DMS 273 treated with DMSO at 0.1 percent for 48 hours (cell line): ENCODE data around the gene NPAS1.

Experiments used
- DNase-seq: peaks from one replicate; lab custom pipeline; 2025; lab: John Stamatoyannopoulos, UW

Gene NPAS1

GRCh38 chr19:47019431-47020041, at the start of gene NPAS1:
NPAS1 (plus strand) TSS chr19:47019837; CDS start chr19:47021048, 1,211 bp downstream.
- no peak for DNase-seq

DNA sequence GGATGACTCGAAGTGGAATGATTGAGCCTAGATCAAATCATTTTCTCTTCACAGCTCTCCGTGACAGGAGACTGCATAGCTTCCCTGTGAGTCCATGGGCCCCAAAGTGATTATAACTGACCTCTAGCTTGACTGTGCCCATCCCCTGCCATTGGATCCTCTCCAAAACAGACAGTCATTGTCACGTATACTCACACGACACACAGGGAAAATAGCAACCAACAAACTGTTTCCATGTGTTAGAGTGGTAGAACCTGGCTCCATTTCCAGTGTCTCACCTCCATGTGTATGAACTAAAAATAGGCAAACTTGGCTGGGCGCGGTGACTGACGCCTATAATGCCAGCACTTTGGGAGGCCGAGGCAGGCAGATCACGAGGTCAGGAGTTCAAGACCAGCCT, 48.8 kb upstream of the NPAS1 start:
- no peak for DNase-seq

- DNase-seq = no peak
Observed at GRCh38 chr19:46972311-46972710, 47.3 kb upstream of the NPAS1 start.

DNA sequence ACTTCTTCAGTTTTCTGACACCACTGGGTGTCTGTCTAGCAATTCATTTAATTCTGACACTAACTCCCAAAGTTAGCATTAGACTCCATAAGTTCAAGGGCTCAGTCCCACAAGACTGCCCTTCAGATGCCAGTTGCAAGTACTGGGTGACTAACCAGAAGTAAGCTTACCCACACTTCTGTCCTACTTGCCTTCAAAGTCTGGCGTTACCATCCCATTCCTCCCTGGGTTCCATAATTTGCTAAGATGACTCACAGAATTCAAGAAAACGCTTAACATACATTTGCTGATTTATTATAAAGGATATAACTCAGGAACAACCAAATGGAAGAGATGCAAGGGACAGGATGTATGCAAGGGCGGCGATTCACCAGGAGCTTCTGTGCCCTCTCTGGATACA, 45.5 kb upstream of the NPAS1 start:
- DNase-seq = no peak

GRCh38 chr19:46975011-46975924, 44.4 kb upstream of the NPAS1 start:
- no peak for DNase-seq

- DNase-seq = no peak
Observed at GRCh38 chr19:46975925-46976782, 43.5 kb upstream of the NPAS1 start.

DNA sequence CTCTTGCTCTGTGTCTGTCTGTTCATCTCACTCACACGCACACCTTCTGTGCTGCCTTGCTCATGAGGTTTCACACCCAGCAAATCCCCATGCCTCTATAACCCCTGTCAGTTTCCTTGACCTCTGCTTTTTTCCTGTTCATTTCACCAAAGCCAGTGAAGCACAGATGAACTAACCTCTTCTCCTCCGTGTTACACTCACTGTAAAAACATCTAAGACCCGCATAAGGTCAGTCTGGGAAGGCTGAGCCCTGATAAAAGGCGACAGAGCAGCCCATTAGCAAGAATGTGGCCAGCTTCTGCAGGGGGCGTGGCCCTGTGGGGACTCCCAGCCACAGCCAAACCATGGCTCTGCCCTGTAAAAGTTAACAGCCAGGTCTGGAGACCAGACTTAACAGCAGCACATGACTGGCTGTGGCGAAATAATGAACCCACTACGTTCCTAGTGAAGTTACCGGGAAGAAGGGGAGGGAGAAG, 42.8 kb upstream of the NPAS1 start:
- DNase-seq = no peak

- DNase-seq = no peak
Observed at GRCh38 chr19:46977548-46977947, 42.1 kb upstream of the NPAS1 start.

GRCh38 chr19:46978171-46978869, 41.3 kb upstream of the NPAS1 start:
- no peak for DNase-seq

- peak; percentile 14 for DNase-seq
Observed at GRCh38 chr19:46979126-46980105, 40.2 kb upstream of the NPAS1 start.

GRCh38 chr19:46980761-46981160, 38.9 kb upstream of the NPAS1 start:
- no peak for DNase-seq

DNA sequence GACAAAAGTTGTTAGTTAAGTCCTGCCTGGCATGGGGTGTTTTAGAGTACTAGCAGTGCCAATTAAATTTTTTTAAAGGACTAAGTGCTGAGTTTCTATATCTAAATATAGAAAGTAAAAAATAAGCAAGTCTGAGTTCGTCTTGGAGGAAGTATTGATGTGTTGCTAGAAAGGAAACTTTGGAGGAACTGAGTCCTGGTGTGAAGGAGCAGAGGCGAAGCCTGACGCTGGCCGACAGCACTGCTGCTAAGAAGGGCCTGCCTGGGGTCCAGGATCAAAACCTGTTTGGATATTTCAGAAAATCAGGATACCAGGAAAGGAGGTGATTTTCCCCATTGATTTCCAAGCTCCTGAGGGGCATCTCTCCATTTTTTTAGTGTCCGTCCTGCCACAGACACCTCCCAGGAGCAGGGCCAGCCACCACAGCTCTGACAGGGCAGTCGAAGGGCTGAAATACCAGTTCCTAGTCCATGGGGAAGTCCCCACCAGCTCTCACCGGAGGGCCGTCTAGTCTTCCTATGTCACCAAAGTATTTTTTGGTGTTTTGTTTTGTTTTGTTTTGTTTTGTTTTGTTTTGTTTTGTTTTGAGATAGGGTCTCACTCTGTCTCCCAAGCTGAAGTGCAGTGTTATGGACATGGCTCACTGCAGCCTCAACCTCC, 38.2 kb upstream of the NPAS1 start:
- no peak for DNase-seq

DNA sequence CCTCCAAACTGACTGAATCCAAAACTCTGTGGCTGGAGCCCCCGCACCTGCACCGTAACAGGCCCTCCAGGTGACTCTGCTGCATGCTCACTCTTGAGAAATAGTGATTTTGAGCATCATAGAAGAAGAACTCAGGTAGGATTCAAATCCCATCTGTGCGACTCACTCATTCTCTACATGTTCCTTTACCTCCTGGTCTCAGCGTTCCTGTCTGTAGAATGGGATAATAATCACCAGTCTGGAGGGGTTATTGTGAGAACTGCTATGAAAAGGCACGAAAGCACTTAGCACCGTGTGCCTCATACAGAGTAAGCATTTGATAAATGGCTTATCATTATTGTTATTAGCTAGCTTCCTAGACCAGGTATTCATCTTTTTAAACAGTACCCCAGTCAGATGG, 36.5 kb upstream of the NPAS1 start:
- no peak for DNase-seq

- DNase-seq = no peak
Observed at GRCh38 chr19:46984077-46985010, 35.3 kb upstream of the NPAS1 start.

DNA sequence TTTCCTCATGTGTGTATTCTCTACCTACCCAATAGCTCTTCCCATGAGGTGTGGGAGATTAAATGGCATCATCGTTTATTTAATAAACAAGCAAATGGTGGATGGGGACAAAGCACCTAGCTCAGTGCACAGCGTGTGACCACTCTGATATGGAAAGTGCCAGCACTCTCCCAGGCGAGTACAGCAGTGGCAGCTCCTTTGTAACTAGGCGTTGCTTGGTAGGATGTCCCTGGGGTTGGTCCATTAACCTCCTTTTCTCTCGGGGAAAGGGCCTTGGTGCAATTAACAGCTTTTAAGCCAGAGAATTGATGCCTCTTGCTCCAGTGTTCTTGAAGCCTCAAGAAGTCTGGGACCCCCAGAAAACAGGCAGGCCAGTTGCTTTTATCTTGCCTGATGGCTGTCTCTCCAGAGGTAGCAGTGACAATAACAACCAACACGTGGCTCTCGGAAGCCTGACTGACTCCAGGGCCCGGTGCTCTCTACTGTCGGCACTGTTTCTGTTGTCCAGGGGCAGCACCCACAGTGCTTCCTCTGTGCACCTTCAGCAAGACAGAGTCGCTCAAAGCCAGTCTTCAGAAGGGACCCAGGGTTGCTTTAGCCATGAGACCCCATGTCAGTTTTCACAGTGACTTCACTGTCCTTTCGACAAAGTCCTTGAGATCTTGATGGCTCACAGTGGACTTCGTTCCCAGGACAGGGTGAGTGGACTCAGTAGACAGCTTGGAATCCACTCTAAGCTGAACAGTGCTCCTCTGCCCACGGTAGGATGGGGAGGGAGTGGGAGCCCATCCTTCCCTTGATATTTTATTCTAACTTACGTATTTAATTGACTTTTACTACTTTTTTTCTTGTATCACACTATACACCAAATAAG, 33.9 kb upstream of the NPAS1 start:
- DNase-seq = no peak

GRCh38 chr19:46988614-46989230, 30.9 kb upstream of the NPAS1 start:
- DNase-seq = no peak

DNA sequence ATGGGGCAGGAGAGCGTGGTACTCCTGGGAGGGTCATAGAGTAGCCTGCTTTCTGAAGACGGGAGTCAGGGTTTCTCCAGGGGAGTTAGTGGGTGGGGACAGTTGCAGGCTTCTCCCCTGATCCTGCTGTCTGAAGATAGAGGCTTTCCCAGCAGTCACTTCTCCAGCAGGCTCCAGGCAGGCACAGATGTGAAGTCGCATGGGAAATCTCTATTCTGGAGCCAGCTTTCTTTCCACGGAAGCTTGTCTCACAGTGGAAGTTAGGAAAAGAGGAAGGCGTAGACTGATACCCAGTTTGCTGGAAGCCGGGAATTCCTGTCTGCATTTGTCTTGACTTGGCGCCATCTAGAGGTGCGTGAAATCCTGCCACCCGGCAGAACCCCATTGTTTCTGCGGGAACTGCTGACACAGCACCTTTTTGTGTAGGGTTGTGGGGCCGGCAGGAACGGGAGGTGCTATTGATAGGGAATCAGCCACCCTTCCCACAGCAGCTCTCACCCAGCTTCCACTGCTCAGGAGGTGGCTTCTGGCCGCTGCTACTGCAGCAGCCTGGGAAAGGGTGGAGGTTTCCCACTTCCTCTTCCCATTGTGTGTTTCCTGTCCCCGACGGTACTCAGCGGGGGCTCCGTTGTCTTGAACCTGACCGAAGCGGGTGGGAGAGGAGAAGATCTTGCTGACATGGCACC, 28.5 kb upstream of the NPAS1 start:
- peak; percentile 30 for DNase-seq
